ENCODE measurements around the gene DEFB129.
"Not testable (repeated sequence)": the region's sequence is repeated elsewhere in the genome, so short reads cannot be mapped to it uniquely, and the experiment has no call there.

DEFB129 gene

GRCh38 chr20:226958-227357, at the start of gene DEFB129:
Gene DEFB129 (plus strand): TSS chr20:227258. CDS start chr20:227289, 31 bp downstream.
- no peak for DNase-seq

GRCh38 chr20:184288-184687, 42.8 kb upstream of the DEFB129 start:
- no peak for DNase-seq

DNA sequence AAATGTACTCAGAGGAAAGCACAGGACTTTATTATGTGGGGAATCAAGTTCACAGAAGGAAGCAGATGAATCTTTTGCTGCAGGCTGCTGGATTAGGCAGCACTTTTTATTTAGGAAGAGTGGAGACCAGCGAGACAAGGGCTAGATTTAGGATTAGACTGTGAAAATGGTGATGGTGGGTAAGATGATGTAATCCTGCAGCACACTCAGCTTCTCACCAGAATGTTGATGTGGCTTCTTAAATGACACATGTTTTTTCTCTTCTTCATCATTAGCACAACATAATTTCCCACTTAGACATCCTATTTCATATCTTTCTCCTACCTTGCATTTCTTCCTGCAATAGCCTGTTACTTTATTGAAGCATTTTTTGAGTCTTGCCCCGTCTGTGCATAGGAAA, 39.3 kb upstream of the DEFB129 start:
- DNase-seq: no peak

GRCh38 chr20:189611-190010, 37.4 kb upstream of the DEFB129 start, which contains the start of gene DEFB128:
Gene DEFB128 (minus strand): TSS chr20:189711. CDS start chr20:189623, 88 bp downstream.
- DNase-seq: no peak

- DNase-seq: no peak
Observed at GRCh38 chr20:198225-198624, 28.8 kb upstream of the DEFB129 start.

DNA sequence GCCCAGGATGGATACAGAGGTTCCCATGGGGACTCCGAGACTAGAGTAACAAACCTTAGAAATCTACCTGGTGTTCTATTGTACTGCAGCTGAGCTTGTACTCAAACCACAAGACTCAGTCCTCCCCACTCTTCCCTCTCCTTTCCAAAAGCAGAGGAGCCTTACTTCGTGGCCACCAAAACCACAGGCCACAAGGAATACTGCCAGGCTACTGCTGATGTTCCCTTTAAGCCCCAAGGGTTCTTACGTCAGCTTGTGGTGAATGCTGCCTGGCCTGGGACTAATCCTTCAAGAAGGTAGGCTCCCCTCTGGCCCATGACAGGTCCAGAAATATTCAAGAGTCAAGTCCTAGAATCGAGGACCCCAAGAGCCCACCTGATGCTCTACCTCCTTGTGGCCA, 27.1 kb upstream of the DEFB129 start:
- DNase-seq: no peak

DNA sequence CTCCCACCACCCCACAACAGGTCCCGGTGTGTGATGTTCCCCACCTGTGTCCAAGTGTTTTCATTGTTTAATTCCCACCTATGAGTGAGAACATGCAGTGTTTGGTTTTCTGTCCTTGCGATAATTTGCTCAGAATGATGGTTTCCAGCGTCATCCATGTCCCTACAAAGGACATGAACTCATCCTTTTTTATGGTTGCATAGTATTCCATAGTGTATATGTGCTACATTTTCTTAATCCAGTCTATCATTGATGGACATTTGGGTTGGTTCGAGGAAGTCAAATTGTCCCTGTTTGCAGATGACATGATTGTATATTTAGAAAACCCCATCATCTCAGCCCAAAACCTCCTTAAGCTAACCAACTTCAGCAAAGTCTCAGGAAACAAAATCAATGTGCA, 23.4 kb upstream of the DEFB129 start:
- not testable (repeated sequence) for DNase-seq

- peak; percentile 19 for DNase-seq
Observed at GRCh38 chr20:208942-209566, 18.0 kb upstream of the DEFB129 start.

DNA sequence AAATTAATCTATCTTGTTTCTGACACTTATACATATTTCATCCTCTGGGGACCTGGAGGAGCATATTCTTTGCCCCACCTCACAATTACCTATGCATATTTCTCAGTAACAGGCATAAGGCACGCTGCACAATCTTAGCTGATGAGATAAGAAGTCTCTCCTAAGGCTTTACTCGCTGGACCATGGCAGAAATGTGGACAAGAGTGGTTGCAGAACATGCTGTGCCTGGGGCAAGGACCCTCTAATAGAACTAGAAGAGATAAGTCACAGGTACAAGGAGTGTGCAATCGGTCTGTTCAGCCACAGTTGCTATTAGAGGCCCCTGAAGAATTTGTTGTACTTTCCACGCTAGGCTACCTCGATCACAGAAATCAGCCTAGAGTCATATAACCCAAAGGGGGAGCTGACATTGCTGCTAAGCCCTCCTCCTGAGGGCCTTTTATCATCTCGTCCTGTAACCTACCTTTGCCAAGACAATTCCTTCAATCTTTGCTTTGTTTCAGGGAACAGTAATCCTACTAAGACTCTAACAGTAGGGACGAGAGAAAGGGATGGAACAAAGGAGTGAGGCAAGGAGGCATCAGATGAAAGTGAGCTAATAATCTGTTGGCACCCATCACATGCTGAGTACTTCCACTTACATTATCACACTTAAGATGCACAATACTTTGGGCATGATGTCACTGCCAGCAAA, 16.1 kb upstream of the DEFB129 start:
- DNase-seq: no peak

DNA sequence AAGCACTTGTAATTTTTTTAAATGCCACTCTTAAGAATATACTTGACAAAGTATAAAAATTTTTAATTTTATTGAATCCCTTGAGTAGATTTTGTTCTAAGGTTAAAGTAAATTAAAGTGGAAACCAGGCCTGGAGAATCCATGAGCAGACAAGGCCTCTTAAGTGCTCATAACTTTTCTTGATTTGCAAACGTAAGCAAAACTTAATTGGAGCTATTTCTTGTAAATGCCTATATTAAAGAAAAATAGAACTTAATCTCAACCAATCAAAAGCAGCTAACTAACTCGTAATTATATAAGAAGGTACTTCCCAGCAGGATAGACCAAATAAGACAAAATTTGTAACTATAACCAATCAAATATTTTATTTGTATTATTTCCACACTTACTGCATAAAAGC, 12.7 kb upstream of the DEFB129 start:
- DNase-seq: no peak

DNA sequence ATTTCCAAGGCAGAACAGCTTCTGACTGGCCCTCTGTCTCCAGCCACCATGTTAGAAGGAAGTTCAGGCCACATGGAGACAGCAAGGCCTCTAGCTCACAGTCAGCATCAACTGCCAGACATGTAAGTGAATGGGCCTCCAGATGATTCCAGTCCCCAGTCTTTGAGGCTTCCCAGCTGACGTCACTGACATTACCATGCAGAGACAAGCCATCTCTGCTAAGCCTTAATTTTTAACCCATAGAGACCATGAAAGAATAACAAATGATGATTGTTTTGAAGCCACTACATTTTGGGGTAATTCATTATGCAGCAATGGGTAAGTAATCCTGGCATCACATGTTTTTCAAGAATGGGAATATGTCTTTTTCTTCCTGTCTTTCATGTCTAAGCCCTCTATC, 11.3 kb upstream of the DEFB129 start:
- no peak for DNase-seq

- no peak for DNase-seq
Observed at GRCh38 chr20:217266-217665, 9.8 kb upstream of the DEFB129 start.

DNA sequence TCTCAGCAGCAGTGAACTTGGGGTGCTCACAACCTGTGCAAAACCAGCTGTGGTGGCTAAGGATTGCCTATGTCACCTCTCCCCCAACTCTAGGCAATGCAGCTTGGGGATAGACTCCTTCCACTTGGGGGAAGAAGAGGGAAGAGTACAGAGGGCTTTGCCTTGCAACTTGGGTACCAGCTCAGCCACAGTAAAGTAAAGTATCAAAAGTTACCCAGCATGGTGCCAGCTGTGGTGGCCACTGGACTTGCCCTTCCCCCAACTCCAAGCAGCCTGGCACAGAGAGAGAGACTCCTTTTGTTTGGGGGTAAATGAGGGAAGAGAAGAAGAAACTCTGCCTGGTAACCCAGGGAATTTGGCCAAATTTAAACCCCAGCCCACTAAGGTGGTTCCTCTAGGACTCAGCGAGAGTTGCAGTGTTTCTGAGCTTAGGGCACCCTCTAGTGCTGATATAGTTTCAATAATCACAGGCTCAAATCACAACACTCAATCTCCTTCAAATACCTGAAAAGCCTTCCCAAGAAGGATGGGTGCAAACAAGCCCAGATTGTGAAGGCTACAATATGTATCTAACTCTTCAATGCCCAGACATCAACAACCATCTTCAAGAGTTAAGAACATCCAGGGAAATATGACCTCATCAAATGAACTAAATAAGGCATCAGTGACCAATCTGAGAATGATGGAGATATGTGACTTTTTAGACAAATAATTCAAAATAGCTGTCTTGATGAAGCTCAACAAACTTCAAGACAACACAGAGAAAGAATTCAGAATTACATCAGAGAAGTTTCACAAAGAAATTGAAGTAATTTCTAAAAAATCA, 7.6 kb upstream of the DEFB129 start:
- no peak for DNase-seq

DNA sequence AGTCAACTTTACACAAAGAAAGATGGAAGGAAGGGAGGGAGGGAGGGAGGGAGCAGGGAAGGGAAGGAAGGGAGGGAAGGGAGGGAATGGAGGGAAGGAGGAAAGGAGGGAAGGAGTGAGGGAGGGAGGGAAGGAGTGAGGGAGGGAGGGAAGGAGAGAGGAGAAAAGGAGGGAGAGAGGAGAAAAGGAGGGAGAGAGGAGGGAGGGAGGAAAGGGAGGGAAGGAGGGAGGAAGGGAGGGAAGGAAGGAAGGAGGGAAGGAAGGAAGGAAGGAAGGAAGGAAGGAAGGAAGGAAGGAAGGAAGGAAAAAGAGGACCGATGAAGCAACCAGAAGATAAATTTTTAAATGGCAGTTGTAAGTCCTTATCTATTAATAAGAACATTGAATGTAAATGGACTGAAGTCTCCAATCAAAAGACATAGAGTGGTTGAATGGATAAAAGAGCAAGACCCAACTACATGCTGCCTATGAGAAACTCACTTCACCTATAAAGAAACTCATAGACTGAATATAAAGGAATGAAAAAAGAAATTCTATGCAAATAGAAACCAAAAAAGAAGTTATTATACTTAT, 5.7 kb upstream of the DEFB129 start:
- DNase-seq: no peak

DNA sequence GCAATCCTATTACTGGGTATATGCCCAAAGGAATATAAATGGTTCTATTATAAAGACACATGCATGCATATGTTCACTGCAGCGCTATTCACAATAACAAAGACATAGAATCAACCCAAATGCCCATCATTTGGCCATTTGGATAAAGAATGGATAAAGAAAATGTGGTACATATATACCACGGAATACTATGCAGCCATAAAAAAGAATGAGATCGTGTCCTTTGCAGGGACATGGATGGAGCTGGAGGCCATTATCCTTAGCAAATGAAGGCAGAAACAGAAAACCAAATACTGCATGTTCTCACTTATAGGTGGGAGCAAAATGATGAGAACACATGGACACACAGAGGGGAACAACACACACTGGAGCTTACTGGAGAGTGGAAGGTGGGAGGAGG, 1.2 kb upstream of the DEFB129 start:
- not testable (repeated sequence) for DNase-seq

- DNase-seq: no peak
Observed at GRCh38 chr20:227439-228105, 514 bp downstream of the DEFB129 start.

- DNase-seq: no peak
Observed at GRCh38 chr20:235891-236290, 8.8 kb downstream of the DEFB129 start.

DNA sequence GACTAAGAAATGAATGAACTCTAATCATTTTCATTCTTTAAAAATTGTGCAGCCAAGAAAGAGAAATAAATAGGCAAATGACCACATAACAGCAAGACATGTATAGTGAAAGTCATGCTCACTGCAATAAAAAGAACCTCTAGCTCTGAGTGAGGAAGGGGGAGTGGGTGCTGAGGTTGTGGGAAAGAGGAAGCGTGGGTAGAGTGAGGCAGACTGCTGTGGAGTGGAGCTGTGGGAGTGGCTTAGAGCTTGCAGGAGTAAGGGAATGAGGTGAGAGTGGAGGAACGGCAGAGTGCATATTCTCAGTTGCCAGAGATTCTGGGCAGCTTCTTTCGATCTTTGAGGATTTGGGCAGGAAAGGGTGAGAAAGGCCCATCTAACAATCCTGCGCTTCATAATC, 10.4 kb downstream of the DEFB129 start:
- DNase-seq: peak; percentile 35

DNA sequence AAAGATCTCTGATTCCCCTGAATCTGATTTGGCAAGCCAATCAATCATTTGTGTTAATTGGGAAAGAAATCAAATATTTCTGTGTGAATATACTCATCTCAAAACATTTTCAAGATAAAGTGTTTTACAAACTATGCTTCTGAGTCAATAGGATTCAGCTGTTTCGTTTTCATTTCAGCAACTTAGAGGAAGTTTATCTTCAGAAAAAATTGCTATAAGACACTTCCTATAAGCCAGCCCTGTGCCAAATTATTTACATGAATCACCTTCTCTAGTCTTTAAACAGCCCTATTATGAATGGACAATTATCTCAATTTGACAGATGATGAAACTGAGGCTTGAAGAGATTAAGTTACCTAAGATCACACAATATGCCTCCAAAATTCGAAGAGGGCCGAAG, 10.9 kb downstream of the DEFB129 start:
- DNase-seq: no peak

DNA sequence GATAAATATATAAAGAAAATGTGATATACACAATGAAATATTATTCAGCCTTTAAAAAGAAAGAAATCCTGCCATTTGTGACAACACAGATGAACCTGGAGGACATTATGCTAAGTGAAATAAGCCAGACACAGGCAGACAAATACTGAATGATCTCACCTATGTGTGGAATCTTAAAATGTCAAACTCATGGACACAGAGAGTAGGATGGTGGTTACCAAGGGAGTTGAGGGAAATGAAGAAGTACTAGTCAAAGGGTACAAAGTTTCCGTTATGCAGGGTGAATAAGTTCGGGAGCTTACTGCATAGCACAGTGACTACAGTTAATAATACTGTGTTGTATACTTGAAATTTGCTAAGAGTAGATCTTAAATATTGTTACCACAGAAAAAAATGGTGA, 15.8 kb downstream of the DEFB129 start:
- no peak for DNase-seq

- DNase-seq: no peak
Observed at GRCh38 chr20:251354-251753, 24.3 kb downstream of the DEFB129 start.

DNA sequence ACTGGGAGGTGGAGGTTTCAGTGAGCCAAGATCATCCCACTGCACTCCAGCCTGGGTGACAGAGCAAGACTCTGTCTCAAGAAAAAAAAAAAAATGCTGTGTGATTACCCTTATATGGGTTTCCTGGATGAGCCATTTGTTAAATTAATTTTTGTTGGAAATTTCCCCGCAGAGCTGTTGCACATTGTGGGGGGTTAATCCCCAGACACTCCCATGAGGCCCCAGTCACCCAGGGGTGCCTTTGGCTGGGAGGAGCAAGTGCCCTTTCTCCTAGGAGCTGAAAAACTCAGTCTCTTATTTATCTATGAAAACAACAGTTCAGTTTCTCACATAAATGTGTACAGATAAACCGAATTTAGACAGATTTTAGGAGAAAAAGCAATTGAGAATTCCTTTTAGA, 25.7 kb downstream of the DEFB129 start:
- DNase-seq: no peak

DNA sequence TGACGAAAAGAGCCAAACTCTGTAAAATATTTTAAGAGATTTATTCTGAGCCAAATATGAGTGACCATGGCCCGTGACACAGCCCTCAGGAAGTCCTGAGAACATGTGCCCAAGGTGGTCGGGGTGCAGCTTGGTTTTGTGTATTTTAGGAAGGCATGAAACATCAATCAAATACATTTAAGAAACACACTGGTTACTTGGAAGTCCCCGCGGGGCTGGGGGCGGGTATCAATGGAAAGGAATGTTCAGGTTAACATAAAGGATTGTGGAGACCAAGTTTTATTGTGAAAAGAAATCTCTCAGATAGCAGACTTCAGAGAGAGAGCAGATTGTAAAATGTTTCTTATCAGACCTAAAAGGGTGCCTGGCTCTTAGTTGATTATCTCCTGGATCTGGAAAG, 26.4 kb downstream of the DEFB129 start:
- DNase-seq: not testable (repeated sequence)

Measured in stimulated activated CD4-positive, alpha-beta T cell treated with anti-CD3 and anti-CD28 coated beads, Interleukin-4, amount 100 ng/mL, for 24 hours (primary cell).